Adipose tissue (tissue), 3 donors: Measurements from ENCODE around the gene GALNT8. TPM values are rescaled to one million over a fixed set of nuclear protein-coding genes. Genes with fewer than 3 reads are reported as not detected.

Experiments used
- H3K27ac ChIP-seq: one replicate; pipeline ENCODE4 v1.5.1; 2013; ENCODE audit warnings: low read depth, low read length
- WGBS, 3 donors: extraction: QIAGEN DNeasy Blood & Tissue Kit; methylation state at CpG; one replicate each; pipeline ENCODE4 v1.1.7; 2013; 5-methylcytosine and 5-hydroxymethylcytosine counted together
- polyA plus RNA-seq, 3 donors: library from polyadenylated mRNA; stranded (reverse); fragments of 200-250 nt; gene quantifications; one replicate each; pipeline ENCODE4 v1.2.3, GENCODE V29; 2013
- donor health status: healthy with polysubstance abuse.
- donor health status: Bipolar disorder and iron deficiency.
- donor health status: healthy.

GALNT8 gene
- polyA plus RNA-seq, 3 donors: 0.46 to 0.79 (median 0.48) TPM

- H3K27ac ChIP-seq: no peak overlapping the region
- 81 to 90% (median 82%) methylated on average over 8 of the region's 8 CpGs for WGBS, 3 donors
These were observed 96.7 kb downstream of the GALNT8 start for GRCh38 chr12:4816744-4817525.

- 55 to 67% (median 61%) methylated on average over 8 of the region's 8 CpGs for WGBS, 3 donors
- H3K27ac ChIP-seq: no peak overlapping the region
These were observed 97.7 kb downstream of the GALNT8 start for GRCh38 chr12:4817880-4818279.

GRCh38 chr12:4819654-4820053, 99.5 kb downstream of the GALNT8 start:
- H3K27ac ChIP-seq: no peak overlapping the region
- 42 to 70% (median 52%) methylated on average over 7 of the region's 7 CpGs for WGBS, 3 donors

- H3K27ac ChIP-seq: no peak overlapping the region
- WGBS, 3 donors: 52 to 69% (median 62%) methylated on average over 9 of the region's 9 CpGs
These were observed 100.8 kb downstream of the GALNT8 start for GRCh38 chr12:4820971-4821370.

Other genes with a start within 250 kb of the GALNT8 start
- gene RAD51AP1, start 181.5 kb upstream of the GALNT8 start, polyA plus RNA-seq: 1 to 10 TPM in 1 of 3 donors, under 1 TPM in 2; 0.51 to 1.1 (median 0.76) TPM
- gene DYRK4, start 158.2 kb upstream of the GALNT8 start, polyA plus RNA-seq: 10 to 100 TPM; 21.1 to 53.1 (median 30.0) TPM
- 1 to 10 TPM in 2 of 3 donors, under 1 TPM in 1; 0.92 to 2.4 (median 2.0) TPM for gene AKAP3, start 71.3 kb upstream of the GALNT8 start, polyA plus RNA-seq
- gene NDUFA9, start 71.3 kb upstream of the GALNT8 start, polyA plus RNA-seq: 10 to 100 TPM; 30.6 to 62.7 (median 31.0) TPM
- under 1 TPM in 2 of 3 donors, not detected in 1; 0.09 to 0.11 TPM for gene KCNA1, start 189.5 kb downstream of the GALNT8 start, polyA plus RNA-seq